CD1c-positive myeloid dendritic cell (primary cell): ENCODE measurements around the gene RAMACL.
"Not testable (repeated sequence)": the region's sequence is repeated elsewhere in the genome, so short reads cannot be mapped to it uniquely, and the experiment has no call there.

Experiments
- DNase-seq: peaks from one replicate; pipeline ENCODE4 v3.0.0-alpha.2; 2016; ENCODE audit errors: extremely low spot score

The RAMACL gene

GRCh38 chr6:166586424-166587156 is at the start of gene RAMACL:
TSS of gene RAMACL (minus strand) at chr6:166586678. CDS start at chr6:166586477, 201 bp downstream.
- DNase-seq: no peak

GRCh38 chr6:166635013-166635970 is 48.8 kb upstream of the RAMACL start:
- DNase-seq: no peak

GRCh38 chr6:166634581-166634980 is 48.1 kb upstream of the RAMACL start:
- DNase-seq: not testable (repeated sequence)

- peak; percentile 82 for DNase-seq
Measured at GRCh38 chr6:166633732-166634535, 47.5 kb upstream of the RAMACL start.

- no peak for DNase-seq
Measured at GRCh38 chr6:166632731-166633130, 46.3 kb upstream of the RAMACL start.

GRCh38 chr6:166630462-166630861 is 44.0 kb upstream of the RAMACL start:
- no peak for DNase-seq

- no peak for DNase-seq
Measured at GRCh38 chr6:166629628-166630027, 43.1 kb upstream of the RAMACL start.

GRCh38 chr6:166627875-166628801 is 41.7 kb upstream of the RAMACL start:
- DNase-seq: peak; percentile 19

- DNase-seq: peak; percentile 99
Measured at GRCh38 chr6:166627033-166627874, 40.8 kb upstream of the RAMACL start, which contains the start of gene RPS6KA2. TSS of gene RPS6KA2 (minus strand) at chr6:166627251. CDS start at chr6:166627019, 232 bp downstream.

- DNase-seq: peak; percentile 39
Measured at GRCh38 chr6:166626177-166627032, 39.9 kb upstream of the RAMACL start.

GRCh38 chr6:166625356-166625755 is 38.9 kb upstream of the RAMACL start:
- DNase-seq: no peak

GRCh38 chr6:166624275-166624674 is 37.8 kb upstream of the RAMACL start:
- DNase-seq: peak; percentile 51

GRCh38 chr6:166623318-166623717 is 36.8 kb upstream of the RAMACL start:
- no peak for DNase-seq

GRCh38 chr6:166621114-166621540 is 34.6 kb upstream of the RAMACL start:
- DNase-seq: no peak

GRCh38 chr6:166620478-166621113 is 34.1 kb upstream of the RAMACL start:
- DNase-seq: no peak

- DNase-seq: no peak
Measured at GRCh38 chr6:166619912-166620311, 33.4 kb upstream of the RAMACL start.

- DNase-seq: no peak
Measured at GRCh38 chr6:166618866-166619761, 32.6 kb upstream of the RAMACL start.
